H1 (cell line): ENCODE results near the gene CHST11. TPM values are rescaled to one million over a fixed set of nuclear protein-coding genes. Genes with fewer than 3 reads are reported as not detected.

Experiments
- CTCF ChIA-PET: fragments of 300-600 bp; sonication (Branson Sonifier 250); formaldehyde crosslinking; loops from one replicate; lab custom pipeline; 2021; ENCODE audit not compliant: partially characterized antibody; lab: Charles Lee
- POLR2A ChIA-PET: fragments of 300-600 bp; sonication (Branson Sonifier 250); formaldehyde crosslinking; loops from one replicate; lab custom pipeline; 2021; ENCODE audit warnings: inconsistent platforms; ENCODE audit not compliant: partially characterized antibody; lab: Charles Lee
- DNase-seq, 2 experiments: peaks; one replicate each; pipeline versions ENCODE4 v3.0.0 to v3.0.0-alpha.2; 2010 to 2022; ENCODE audit warnings: low spot score in 2 of 2, low read depth in 1 of 2, mixed read lengths in 1 of 2
- FAIRE-seq: peaks from 2 replicates; lab custom pipeline; 2011; peaks lifted over from hg19 to GRCh38; lab: Jason Lieb, UNC
- H2AFZ ChIP-seq: 2 replicates; pipeline ENCODE4 v1.8.1; 2012; ENCODE audit warnings: low read length, inconsistent platforms
- H2AK5ac ChIP-seq: 2 replicates; pipeline ENCODE4 v1.6.1; 2013; ENCODE audit warnings: low read depth, low read length
- H2BK120ac ChIP-seq: replicated peaks from 2 replicates; pipeline ENCODE3; 2013; ENCODE audit warnings: low read depth, low read length, inconsistent platforms
- H2BK12ac ChIP-seq: 2 replicates; pipeline ENCODE4 v1.6.1; 2013; ENCODE audit warnings: low read depth, low read length
- H2BK15ac ChIP-seq: 2 replicates; pipeline ENCODE4 v1.6.1; 2013; ENCODE audit warnings: low read length
- H2BK20ac ChIP-seq: 2 replicates; pipeline ENCODE4 v1.6.1; 2013; ENCODE audit warnings: low read length
- H2BK5ac ChIP-seq: 2 replicates; pipeline ENCODE4 v1.6.1; 2013; ENCODE audit warnings: low read depth, low read length
- H3K14ac ChIP-seq: 2 replicates; pipeline ENCODE4 v1.6.1; 2013; ENCODE audit warnings: inconsistent platforms; ENCODE audit not compliant: insufficient read length
- H3K18ac ChIP-seq: 2 replicates; pipeline ENCODE4 v1.6.1; 2013; ENCODE audit warnings: low read length; ENCODE audit errors: extremely low read depth
- H3K23ac ChIP-seq: 2 replicates; pipeline ENCODE4 v1.6.1; 2013; ENCODE audit warnings: inconsistent platforms; ENCODE audit not compliant: insufficient read length
- H3K23me2 ChIP-seq: 2 replicates; pipeline ENCODE4 v1.6.1; 2013; ENCODE audit warnings: low read depth, low read length
- H3K27ac ChIP-seq: 2 replicates; pipeline ENCODE4 v1.6.1; 2011; ENCODE audit warnings: low read depth, low read length, inconsistent platforms
- H3K27me3 ChIP-seq, 4 experiments: replicated peaks in 1 of 4; 1 replicate in 1 of 4; 2 replicates in 3 of 4; pipeline versions ENCODE4 v1.6.1 to v1.8.1; 2011 to 2013; ENCODE audit warnings: low read length in 3 of 4, mild to moderate bottlenecking in 3 of 4, inconsistent platforms in 2 of 4, mixed read lengths in 2 of 4, moderate library complexity in 1 of 4; ENCODE audit not compliant: control insufficient read depth in 3 of 4, insufficient read depth in 3 of 4; ENCODE audit errors: extremely low read depth in 1 of 4
- H3K36me3 ChIP-seq, 4 experiments: 2 replicates each; pipeline versions ENCODE4 v1.6.1 to v1.8.1; 2011 to 2013; ENCODE audit warnings: mild to moderate bottlenecking in 4 of 4, low read length in 3 of 4, moderate library complexity in 2 of 4, control low read depth in 1 of 4, inconsistent platforms in 1 of 4; ENCODE audit not compliant: insufficient read depth in 4 of 4, control insufficient read depth in 2 of 4
- H3K4ac ChIP-seq: replicated peaks from 2 replicates; pipeline ENCODE3; 2013; ENCODE audit warnings: low read length, low read depth, mixed read lengths, inconsistent platforms; ENCODE audit not compliant: insufficient read length
- H3K4me1 ChIP-seq, 4 experiments: replicated peaks in 1 of 4; 1 replicate in 1 of 4; 2 replicates in 3 of 4; pipeline versions ENCODE4 v1.6.1 to v1.8.1; 2011 to 2013; ENCODE audit warnings: low read length in 3 of 4, inconsistent platforms in 2 of 4, mixed read lengths in 1 of 4; ENCODE audit not compliant: insufficient read depth in 4 of 4, control insufficient read depth in 3 of 4
- H3K4me2 ChIP-seq, 2 experiments: 2 replicates each; pipeline versions ENCODE4 v1.6.1 to v1.8.1; 2011 to 2013; ENCODE audit warnings: low read depth in 2 of 2, low read length in 2 of 2, control low read depth in 1 of 2, inconsistent platforms in 1 of 2, mild to moderate bottlenecking in 1 of 2; ENCODE audit not compliant: insufficient read depth in 1 of 2
- H3K4me3 ChIP-seq, 4 experiments: fragments of 200-600, 300-600 bp in 1 of 4; sonication (generic), shearing (Covaris generic), sonication (Bioruptor Twin) in 1 of 4; 2 replicates each; pipeline versions ENCODE4 v1.5.1 to v1.8.1; 2011 to 2016; ENCODE audit warnings: low read length in 4 of 4, low read depth in 3 of 4, control low read depth in 2 of 4, inconsistent platforms in 2 of 4, mild to moderate bottlenecking in 2 of 4, mixed read lengths in 1 of 4, moderate library complexity in 1 of 4; ENCODE audit not compliant: insufficient read depth in 2 of 4; ENCODE audit errors: extremely low read depth in 1 of 4
- H3K56ac ChIP-seq: replicated peaks from 2 replicates; pipeline ENCODE3; 2013; ENCODE audit warnings: low read depth, mild to moderate bottlenecking, mixed read lengths, low read length, inconsistent platforms; ENCODE audit not compliant: insufficient read length
- H3K79me1 ChIP-seq: 2 replicates; pipeline ENCODE4 v1.6.1; 2013; ENCODE audit warnings: low read depth, low read length, control low read depth
- H3K79me2 ChIP-seq, 2 experiments: 2 replicates each; pipeline versions ENCODE4 v1.6.1 to v1.8.1; 2012 to 2013; ENCODE audit warnings: low read length in 2 of 2, mild to moderate bottlenecking in 2 of 2, inconsistent platforms in 1 of 2; ENCODE audit not compliant: insufficient read depth in 2 of 2, control insufficient read depth in 1 of 2
- H3K9ac ChIP-seq, 4 experiments: replicated peaks in 1 of 4; 1 replicate in 1 of 4; 2 replicates in 3 of 4; pipeline versions ENCODE4 v1.6.1 to v1.8.1; 2011 to 2013; ENCODE audit warnings: low read depth in 3 of 4, low read length in 3 of 4, control low read depth in 2 of 4, mild to moderate bottlenecking in 2 of 4, moderate library complexity in 2 of 4, inconsistent platforms in 1 of 4; ENCODE audit errors: extremely low read depth in 1 of 4
- H3K9me3 ChIP-seq, 2 experiments: 2 replicates each; pipeline versions ENCODE4 v1.6.1 to v1.8.1; 2012 to 2013; ENCODE audit warnings: mild to moderate bottlenecking in 2 of 2, moderate library complexity in 2 of 2, control low read depth in 1 of 2, inconsistent platforms in 1 of 2, low read depth in 1 of 2, low read length in 1 of 2, mixed read lengths in 1 of 2; ENCODE audit not compliant: insufficient read depth in 2 of 2
- H4K20me1 ChIP-seq, 2 experiments: replicated peaks in 1 of 2; 2 replicates each; pipeline versions ENCODE3 to v1.8.1; 2011 to 2013; ENCODE audit warnings: inconsistent platforms in 2 of 2, low read length in 2 of 2, mild to moderate bottlenecking in 1 of 2; ENCODE audit not compliant: insufficient read depth in 2 of 2, control insufficient read depth in 1 of 2
- H4K5ac ChIP-seq: 2 replicates; pipeline ENCODE4 v1.6.1; 2013; ENCODE audit warnings: low read length, low read depth, mixed read lengths, inconsistent platforms; ENCODE audit not compliant: insufficient read length
- H4K8ac ChIP-seq: 2 replicates; pipeline ENCODE4 v1.8.0; 2013; ENCODE audit warnings: mild to moderate bottlenecking, moderate library complexity, low read length, inconsistent platforms; ENCODE audit not compliant: insufficient read depth; ENCODE audit errors: extremely low read depth
- H4K91ac ChIP-seq: replicated peaks from 2 replicates; pipeline ENCODE3; 2013; ENCODE audit warnings: low read length, mixed read lengths, inconsistent platforms; ENCODE audit not compliant: insufficient read length
- GABPA ChIP-seq: IDR thresholded peaks from 2 replicates; pipeline ENCODE4 v1.6.1; 2011; ENCODE audit warnings: mild to moderate bottlenecking, low read length, moderate library complexity, borderline replicate concordance; ENCODE audit not compliant: insufficient read depth
- WGBS, 2 experiments: shearing (Covaris generic) in 1 of 2; methylation state at CpG; one replicate each; pipeline versions ENCODE4 v1.1.6 to v1.1.7; 2013 to 2015; ENCODE audit warnings: low lambda C conversion rate in 2 of 2, mixed read lengths in 2 of 2, inconsistent platforms in 1 of 2, low coverage in 1 of 2, missing lambda C conversion rate in 1 of 2; ENCODE audit not compliant: insufficient replicate concordance in 2 of 2, insufficient coverage in 1 of 2, insufficient read length in 1 of 2; ENCODE audit errors: extremely low coverage in 1 of 2, missing lambda C conversion rate in 1 of 2; 5-methylcytosine and 5-hydroxymethylcytosine counted together
- polyA plus RNA-seq, 7 experiments: library from polyadenylated mRNA; depleted of rRNA in 3 of 7; stranded (reverse) in 5 of 7; unstranded in 2 of 7; fragments of >200 nt in 5 of 7; fragments of 200-250 nt in 2 of 7; gene quantifications; 1 replicate in 5 of 7; 2 replicates in 1 of 7; 4 replicates in 1 of 7; pipeline versions ENCODE4 v1.2.1 to v1.2.3, GENCODE V29; 2011 to 2013; ENCODE audit warnings: missing spikeins in 2 of 7, mixed read lengths in 2 of 7
- total RNA-seq: library from RNA; stranded (reverse); fragmentation: NEBNext Ultra II Directional; extraction: Animal tissue kit (Norgen Biotek cat#: 25700); gene quantifications from 2 replicates; pipeline ENCODE4 v1.2.1, GENCODE V29; 2021

The CHST11 gene
- total and polyA plus RNA-seq, 2 of the 8 experiments (the other 6 are each of a cell fraction or from before 2014, with no cell fraction given), result 14.4 to 20.8 TPM

GRCh38 chr12:104672096-104672445, 215.3 kb downstream of the CHST11 start:
- 89% methylated on average over 8 of the region's 8 CpGs; no CpG with 5 or more reads in 1 of the 2 experiments for WGBS, 2 experiments
- Histone ChIP-seq H2BK20ac (peak overlapping the region; percentile 29), H4K5ac (no peak overlapping the region), H3K9me3 (no peaks in the 10 kb centered on the region), H3K79me1 (no peaks in the 10 kb centered on the region), H3K4ac (no peak overlapping the region), H3K23ac (no peak overlapping the region), H3K36me3 (no peaks in the 10 kb centered on the region; a peak in 1 of 8 replicates), H3K9ac (peak overlapping the region in 2 of 4 experiments; percentile 26 to 35; a peak in 2 of 7 replicates), H4K91ac (no peak overlapping the region), H3K4me3 (no peak overlapping the region), H3K27ac (no peak overlapping the region), H2BK15ac (0 out of 2 replicates have a peak overlapping the region, but pooled peaks have one; percentile 12), H3K4me1 (peaks cover 0 to 15% (median 7%) of the 10 kb centered on the region in 4 experiments; a peak in 6 of 7 replicates), H3K56ac (no peak overlapping the region), H3K18ac (no peak overlapping the region; the same call in 1 of the 2 replicates), H2BK5ac (0 out of 2 replicates have a peak overlapping the region, but pooled peaks have one; percentile 29), H3K79me2 (no peaks in the 10 kb centered on the region; a peak in 1 of 4 replicates), H2BK12ac (peak overlapping the region; percentile 65; the same call in 1 of the 2 replicates), H2AFZ (no peak overlapping the region), H3K4me2 (0 out of 4 replicates have a peak overlapping the region, but pooled peaks of 1 of the 2 experiments have one; percentile 20), H4K20me1 (peaks cover 0 to 5% of the 10 kb centered on the region in 2 experiments), H3K27me3 (no peaks in the 10 kb centered on the region), H3K23me2 (peaks cover 5% of the 10 kb centered on the region; the same call in 1 of the 2 replicates), H2BK120ac (no peak overlapping the region), H4K8ac (no peak overlapping the region), H2AK5ac (no peak overlapping the region), H3K14ac (no peak overlapping the region)
- FAIRE-seq, result no peak
- ChIA-PET CTCF (interaction anchor here (0.8 to 2.0 kb wide), 4 partner anchors 18 to 378 kb away, joined by 3 to 6 read pairs (median 4); no protein-coding TSS in a partner anchor), POLR2A (interaction anchor here (0.9 kb wide), 1 partner anchor 17 kb away, joined by 4 read pairs; no protein-coding TSS in a partner anchor)
- DNase-seq, result no peak
- no peak for TF ChIP-seq GABPA
